ENCODE results near the gene TBK1. TPM values are rescaled to one million over a fixed set of nuclear protein-coding genes. Genes with fewer than 3 reads are reported as not detected.

TBK1 gene
- total RNA-seq, 1 experiment from 2014 or later, result 15.9 TPM

GRCh38 chr12:64534672-64535199 is 82.8 kb downstream of the TBK1 start:
- no peak for ATAC-seq
- Mint-ChIP-seq H3K36me3 (no peaks in the 10 kb centered on the region), H3K27ac (no peak overlapping the region), H3K27me3 (ENCODE audit: low read depth) (no peaks in the 10 kb centered on the region), H3K4me1 (peaks cover 16% of the 10 kb centered on the region), H3K9me3 (no peaks in the 10 kb centered on the region), H3K4me3 (no peak overlapping the region)
- ChIA-PET CTCF (interaction anchor here (0.6 to 1.4 kb wide), 3 partner anchors 13 to 262 kb away, joined by 3 read pairs; no protein-coding TSS in a partner anchor), POLR2A (no interaction called here)
- no peak for TF ChIP-seq ZSCAN18 (CRISPR knock-in tag; IDR thresholded peaks at IDR 0.05)
- no peak for TF ChIP-seq ZNF281 (CRISPR knock-in tag; IDR thresholded peaks at IDR 0.05)
- TF ChIP-seq FOXK1 (CRISPR knock-in tag; IDR thresholded peaks at IDR 0.05), result no peak
- no peak for TF ChIP-seq ARID4B (CRISPR knock-in tag; IDR thresholded peaks at IDR 0.05; ENCODE audit: borderline replicate concordance)
- no peak for TF ChIP-seq E2F1 (CRISPR knock-in tag; IDR thresholded peaks at IDR 0.05)
- TF ChIP-seq CREM (CRISPR knock-in tag; IDR thresholded peaks at IDR 0.05), result no peak
- TF ChIP-seq AR (CRISPR knock-in tag; IDR thresholded peaks at IDR 0.05), result no peak
- TF ChIP-seq ZNF263 (CRISPR knock-in tag; IDR thresholded peaks at IDR 0.05; ENCODE audit: low read depth), result no peak
- no peak for TF ChIP-seq NR3C1 (CRISPR knock-in tag; conservative IDR thresholded peaks at IDR 0.05; ENCODE audit: low read depth)
- no peak for TF ChIP-seq ZBTB21 (CRISPR knock-in tag; IDR thresholded peaks at IDR 0.05; ENCODE audit: borderline replicate concordance)
- no peak for TF ChIP-seq ATF6 (CRISPR knock-in tag; IDR thresholded peaks at IDR 0.05)
- no peak for TF ChIP-seq TEAD4 (CRISPR knock-in tag; IDR thresholded peaks at IDR 0.05)
- no peak for TF ChIP-seq USF2 (CRISPR knock-in tag; IDR thresholded peaks at IDR 0.05)
- no peak for TF ChIP-seq SMAD4 (CRISPR knock-in tag; IDR thresholded peaks at IDR 0.05)
- TF ChIP-seq NFYB (CRISPR knock-in tag; conservative IDR thresholded peaks at IDR 0.05; ENCODE audit: low read depth), result no peak
- no peak for TF ChIP-seq ATF2 (CRISPR knock-in tag; IDR thresholded peaks at IDR 0.05; ENCODE audit: borderline replicate concordance, low read depth)
- no peak for TF ChIP-seq ATF3 (CRISPR knock-in tag; conservative IDR thresholded peaks at IDR 0.05)
- no peak for TF ChIP-seq ZNF232 (CRISPR knock-in tag; IDR thresholded peaks at IDR 0.05)
- DNase-seq (ENCODE audit: low spot score), result no peak
